Spleen (tissue), 11 donors: ENCODE measurements around the gene PARP6. TPM values are rescaled to one million over a fixed set of nuclear protein-coding genes. Genes with fewer than 3 reads are reported as not detected.

Source experiments
- DNase-seq: peaks from one replicate; pipeline ENCODE4 v3.0.0-alpha.2; 2020
- H3K27ac ChIP-seq, 8 donors: fragments of 200-600 bp; sonication (generic) in 7 of 8; 1 replicate in 4 of 8; 2 replicates in 4 of 8; pipeline versions ENCODE4 v1.5.0 to v1.8.0; 2016 to 2021; ENCODE audit warnings: inconsistent platforms in 4 of 8, mild to moderate bottlenecking in 4 of 8, moderate library complexity in 1 of 8
- H3K27me3 ChIP-seq, 7 donors: fragments of 200-600 bp; sonication (generic) in 6 of 7; replicated peaks in 1 of 7; 1 replicate in 4 of 7; 2 replicates in 3 of 7; pipeline versions ENCODE4 v1.5.0 to v1.8.0; 2016 to 2021; ENCODE audit warnings: inconsistent platforms in 3 of 7, mild to moderate bottlenecking in 1 of 7
- H3K36me3 ChIP-seq, 6 donors: fragments of 200-600 bp; sonication (generic) in 5 of 6; 1 replicate in 4 of 6; 2 replicates in 2 of 6; pipeline versions ENCODE4 v1.5.0 to v1.8.0; 2016 to 2021; ENCODE audit warnings: inconsistent platforms in 2 of 6
- H3K4me1 ChIP-seq, 6 donors: fragments of 200-600 bp; sonication (generic) in 5 of 6; 1 replicate in 3 of 6; 2 replicates in 3 of 6; pipeline versions ENCODE4 v1.5.0 to v1.8.0; 2016 to 2021; ENCODE audit warnings: inconsistent platforms in 3 of 6
- H3K4me3 ChIP-seq, 8 donors: fragments of 200-600 bp; sonication (generic) in 7 of 8; 1 replicate in 4 of 8; 2 replicates in 4 of 8; pipeline versions ENCODE4 v1.5.0 to v1.8.0; 2016 to 2021; ENCODE audit warnings: inconsistent platforms in 4 of 8, mild to moderate bottlenecking in 4 of 8, moderate library complexity in 2 of 8
- H3K9me3 ChIP-seq, 8 donors: fragments of 200-600 bp; sonication (generic) in 7 of 8; 1 replicate in 4 of 8; 2 replicates in 4 of 8; pipeline versions ENCODE4 v1.5.0 to v1.8.0; 2016 to 2021; ENCODE audit warnings: inconsistent platforms in 4 of 8
- POLR2A ChIP-seq, 3 donors: fragments of 450-650 bp; IDR thresholded peaks; one replicate each; pipeline ENCODE4 v1.5.1; 2017; ENCODE audit warnings: antibody characterized with exemption in 3 of 3, mild to moderate bottlenecking in 1 of 3
- POLR2AphosphoS5 ChIP-seq, 3 donors: sonication (generic); formaldehyde crosslinking; IDR thresholded peaks; one replicate each; pipeline ENCODE4 v1.5.1; 2017; ENCODE audit warnings: antibody characterized with exemption in 3 of 3
- WGBS, 5 donors: extraction: QIAGEN DNeasy Blood & Tissue Kit in 3 of 5; methylation state at CpG; one replicate each; pipeline versions ENCODE4 v1.1.5 to v1.1.7; 2013 to 2018; 5-methylcytosine and 5-hydroxymethylcytosine counted together
- intact Hi-C: fragments of 100-400 bp; cut with DNase I; formaldehyde crosslinking; loops from one replicate; pipeline ENCODE4 v1.15.0; 2023; ENCODE audit warnings: low total_unique reads
- polyA plus RNA-seq, 3 donors: library from polyadenylated mRNA; stranded (reverse); fragments of 200-250 nt; gene quantifications; one replicate each; pipeline ENCODE4 v1.2.1, GENCODE V29; 2013
- total RNA-seq, 7 donors: library from RNA; depleted of rRNA in 3 of 7; stranded (reverse); fragments of >200 nt in 3 of 7; fragmentation: NEBNext Ultra II Directional in 4 of 7; extraction: Animal tissue kit (Norgen Biotek cat#: 25700) in 4 of 7; gene quantifications; one replicate each; pipeline versions ENCODE4 v1.1.0 to v1.2.1, GENCODE V29; 2016 to 2021
- TF ChIP-seq, protein P1 (sequence below), 11 experiments: fragments of 200-600 bp in 7 of 11; fragments of 450-650 bp in 4 of 11; sonication (generic) in 4 of 11; IDR thresholded peaks in 8 of 11; conservative IDR thresholded peaks in 3 of 11; 1 replicate in 7 of 11; 2 replicates in 4 of 11; pipeline versions ENCODE4 v1.4.0 to v1.8.0; 2016 to 2021; ENCODE audit warnings: antibody characterized with exemption in 11 of 11, inconsistent platforms in 4 of 11, mild to moderate bottlenecking in 1 of 11
- donor health status: healthy with polysubstance abuse.
- donor health status: DM: no; HTN: no; CAD: no; lungs with moderate emphysema.
- donor health status: DM: no; HTN: no; CAD: no.
- donor health status: Bipolar disorder and iron deficiency.
- donor health status: healthy.
- donor health status: DM: no; HTN: no; CAD: no.
- donor health status: DM: yes; HTN: yes; CAD: no.

PARP6 gene
- total and polyA plus RNA-seq, 10 donors, result 43.9 to 99.5 (median 69.1) TPM

DNA sequence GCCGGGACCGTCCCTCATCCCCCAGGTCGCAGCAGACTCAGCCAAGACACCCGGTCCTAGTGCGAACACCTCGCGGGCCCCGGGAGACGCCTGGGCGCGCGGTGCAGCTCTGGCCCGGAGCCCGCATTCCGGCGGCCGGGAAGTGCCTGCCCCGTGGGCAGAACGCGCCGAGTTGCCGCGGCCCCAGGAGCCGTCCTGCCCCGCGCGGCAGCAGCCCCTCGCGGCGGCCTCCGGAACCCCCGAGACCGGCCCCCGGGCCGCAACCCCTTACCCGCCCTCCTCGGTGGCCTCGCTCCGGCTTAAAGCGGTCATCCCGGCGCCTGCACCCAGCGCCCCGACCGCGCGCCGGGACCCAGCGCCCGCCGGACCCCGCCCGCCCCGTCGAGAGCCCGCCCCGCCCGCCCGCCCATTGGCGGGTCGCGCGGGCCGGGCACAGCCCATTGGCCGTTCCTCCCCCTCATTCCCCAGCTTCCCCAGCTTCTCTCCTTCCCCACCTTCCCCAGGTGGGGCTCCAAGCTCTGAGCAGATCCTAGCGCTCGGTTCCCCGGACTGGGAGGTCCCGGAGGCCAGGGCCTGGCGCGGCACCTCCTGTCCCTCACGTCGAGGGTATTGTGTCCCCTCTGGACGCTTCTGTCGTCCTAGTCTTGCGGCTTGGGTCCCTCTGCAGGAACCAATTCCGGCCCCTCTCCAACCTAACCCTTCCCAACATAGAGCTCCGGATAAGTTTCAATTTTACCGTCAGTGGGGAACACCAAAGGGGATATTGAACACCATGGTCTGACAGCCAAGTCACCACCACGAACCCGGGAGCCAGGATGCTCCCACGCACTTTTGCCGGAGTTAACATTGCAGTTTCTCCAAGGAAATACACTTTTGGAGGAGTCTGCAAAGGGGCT is 74.6 kb downstream of the PARP6 start, which contains the start of gene GRAMD2A:
GRAMD2A (minus strand) TSS at position 328 of the 896 bp plus-strand sequence.
- 14 to 56% (median 28%) methylated on average over 13 to 83 of the region's 83 CpGs for WGBS, 5 donors
- H3K27me3 ChIP-seq, result peaks cover 0 to 49% (median 16%) of the 10 kb centered on the region in 7 donors
- H3K4me1 ChIP-seq, result peaks cover 0 to 67% (median 27%) of the 10 kb centered on the region in 6 donors
- no peak within 1 kb of the TSS for H3K27ac ChIP-seq
- intact Hi-C loops, result no loop called here
- DNase-seq, result peak; percentile 73
- H3K36me3 ChIP-seq, result peaks cover 10 to 49% (median 44%) of the 10 kb centered on the region in 6 donors
- no peaks in the 10 kb centered on the region for H3K9me3 ChIP-seq
- TF ChIP-seq, protein P1, sequence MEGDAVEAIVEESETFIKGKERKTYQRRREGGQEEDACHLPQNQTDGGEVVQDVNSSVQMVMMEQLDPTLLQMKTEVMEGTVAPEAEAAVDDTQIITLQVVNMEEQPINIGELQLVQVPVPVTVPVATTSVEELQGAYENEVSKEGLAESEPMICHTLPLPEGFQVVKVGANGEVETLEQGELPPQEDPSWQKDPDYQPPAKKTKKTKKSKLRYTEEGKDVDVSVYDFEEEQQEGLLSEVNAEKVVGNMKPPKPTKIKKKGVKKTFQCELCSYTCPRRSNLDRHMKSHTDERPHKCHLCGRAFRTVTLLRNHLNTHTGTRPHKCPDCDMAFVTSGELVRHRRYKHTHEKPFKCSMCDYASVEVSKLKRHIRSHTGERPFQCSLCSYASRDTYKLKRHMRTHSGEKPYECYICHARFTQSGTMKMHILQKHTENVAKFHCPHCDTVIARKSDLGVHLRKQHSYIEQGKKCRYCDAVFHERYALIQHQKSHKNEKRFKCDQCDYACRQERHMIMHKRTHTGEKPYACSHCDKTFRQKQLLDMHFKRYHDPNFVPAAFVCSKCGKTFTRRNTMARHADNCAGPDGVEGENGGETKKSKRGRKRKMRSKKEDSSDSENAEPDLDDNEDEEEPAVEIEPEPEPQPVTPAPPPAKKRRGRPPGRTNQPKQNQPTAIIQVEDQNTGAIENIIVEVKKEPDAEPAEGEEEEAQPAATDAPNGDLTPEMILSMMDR (IDR thresholded peaks at IDR 0.05 in 8 of 11, conservative IDR thresholded peaks at IDR 0.05 in 3 of 11), result no peak
- peak in 1 of 3 donors; percentile 55 for TF ChIP-seq POLR2AphosphoS5 (IDR thresholded peaks at IDR 0.05)
- H3K4me3 ChIP-seq, result peak within 1 kb of the TSS; percentile 7 to 68 (median 34)

DNA sequence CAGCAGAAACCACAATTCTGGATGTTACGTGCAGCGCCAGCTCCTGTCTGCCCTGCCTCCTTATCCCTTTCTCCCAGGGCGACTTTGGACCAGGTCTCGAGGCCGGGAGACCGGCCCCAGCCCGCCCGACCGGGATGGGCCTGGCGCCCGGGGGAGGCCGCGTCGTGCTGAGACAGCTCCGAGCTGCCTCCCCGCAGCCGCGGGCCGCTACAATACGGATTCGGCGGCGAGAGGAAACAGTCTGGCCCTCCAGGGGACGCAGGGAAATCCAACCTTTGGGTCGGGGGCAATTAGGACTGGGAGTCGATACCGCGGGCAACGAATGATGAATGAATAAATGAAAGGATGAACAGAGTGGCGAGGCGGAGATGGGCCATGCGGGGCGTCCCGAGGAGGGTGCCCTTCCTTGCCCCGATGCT is 75.3 kb downstream of the PARP6 start:
- H3K27ac ChIP-seq, result no peak overlapping the region
- peak overlapping the region; percentile 7 to 68 (median 34) for H3K4me3 ChIP-seq
- intact Hi-C loops, result no loop called here

DNA sequence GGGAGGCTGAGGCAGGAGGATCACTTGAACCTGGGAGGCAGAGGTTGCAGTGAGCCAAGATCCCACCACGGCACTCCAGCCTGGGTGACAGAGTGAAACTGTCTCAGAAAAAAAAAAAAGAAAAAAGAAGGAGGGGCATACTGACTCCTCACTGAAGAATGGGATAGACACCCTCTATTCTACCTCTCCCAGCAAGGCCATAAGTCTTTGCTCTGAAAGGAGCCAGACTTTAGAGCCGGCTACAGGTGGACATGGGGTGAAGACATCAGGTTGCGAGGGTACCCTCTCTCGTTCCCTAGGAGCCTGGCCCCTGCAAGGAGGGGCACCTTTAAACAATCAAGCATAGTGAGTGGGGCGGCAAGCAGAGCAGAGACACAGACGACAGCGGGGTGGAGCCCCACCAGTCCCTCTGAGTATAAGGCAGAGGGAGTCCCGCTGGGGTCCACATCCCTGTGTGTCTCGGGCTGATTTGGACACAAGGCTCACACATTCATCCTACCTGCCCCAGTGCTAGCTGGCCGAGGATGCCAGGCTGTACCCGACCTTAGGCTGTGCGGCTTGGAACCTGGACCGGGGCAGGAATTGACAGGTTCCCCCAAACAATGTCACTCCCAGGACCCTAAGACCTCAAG is 75.8 kb downstream of the PARP6 start:
- peak overlapping the region in 2 of 8 donors; percentile 30 to 68 for H3K4me3 ChIP-seq
- no peaks in the 10 kb centered on the region for H3K9me3 ChIP-seq
- DNase-seq, result peak; percentile 66
- TF ChIP-seq, protein P1 (IDR thresholded peaks at IDR 0.05 in 8 of 11, conservative IDR thresholded peaks at IDR 0.05 in 3 of 11), result no peak
- TF ChIP-seq POLR2A (IDR thresholded peaks at IDR 0.05) (no peak), POLR2AphosphoS5 (IDR thresholded peaks at IDR 0.05) (no peak)
- H3K27me3 ChIP-seq, result peaks cover 0 to 51% (median 16%) of the 10 kb centered on the region in 7 donors
- H3K4me1 ChIP-seq, result peaks cover 0 to 59% (median 24%) of the 10 kb centered on the region in 6 donors
- H3K36me3 ChIP-seq, result peaks cover 8 to 37% (median 32%) of the 10 kb centered on the region in 6 donors
- H3K27ac ChIP-seq, result no peak overlapping the region
- 71 to 94% (median 85%) methylated on average over 13 of the region's 13 CpGs for WGBS, 5 donors
- intact Hi-C loops, result no loop called here

More for the DNA sequence above, 75.3 kb downstream of the PARP6 start:
- Histone ChIP-seq H3K9me3 (no peaks in the 10 kb centered on the region), H3K4me1 (peaks cover 0 to 64% (median 27%) of the 10 kb centered on the region in 6 donors), H3K27me3 (peaks cover 0 to 51% (median 16%) of the 10 kb centered on the region in 7 donors), H3K36me3 (peaks cover 8 to 42% (median 37%) of the 10 kb centered on the region in 6 donors)
- TF ChIP-seq POLR2AphosphoS5 (IDR thresholded peaks at IDR 0.05) (no peak), POLR2A (IDR thresholded peaks at IDR 0.05) (no peak)
- TF ChIP-seq, protein P1 (IDR thresholded peaks at IDR 0.05 in 8 of 11, conservative IDR thresholded peaks at IDR 0.05 in 3 of 11), result no peak
- 7 to 24% (median 20%) methylated on average over 29 to 35 of the region's 35 CpGs for WGBS, 5 donors
- DNase-seq, result no peak
